Esophagus muscularis mucosa (tissue), 3 donors: ENCODE results near the gene RASGRF1.

Source experiments
- CTCF ChIP-seq, 3 experiments: fragments of 200-600 bp in 2 of 3; fragments of 450-650 bp in 1 of 3; sonication (generic) in 2 of 3; IDR thresholded peaks; one replicate each; pipeline ENCODE4 v1.5.1; 2017 to 2019; ENCODE audit warnings: antibody characterized with exemption in 3 of 3, mild to moderate bottlenecking in 2 of 3, moderate library complexity in 1 of 3
- POLR2AphosphoS5 ChIP-seq, 2 donors: sonication (generic); formaldehyde crosslinking; IDR thresholded peaks; one replicate each; pipeline ENCODE4 v1.6.1; 2017; ENCODE audit warnings: antibody characterized with exemption in 2 of 2

- TF ChIP-seq POLR2AphosphoS5 (IDR thresholded peaks at IDR 0.05) (no peak), CTCF (IDR thresholded peaks at IDR 0.05) (peak in 1 of 3 experiments; percentile 4)
Observed at GRCh38 chr15:79035111-79035601, 55.4 kb downstream of the RASGRF1 start.
